Left ventricle myocardium inferior (tissue), 1 donor: ENCODE measurements around the gene AURKAIP1. TPM values are rescaled to one million over a fixed set of nuclear protein-coding genes. Genes with fewer than 3 reads are reported as not detected.
"Not testable (repeated sequence)": the region's sequence is repeated elsewhere in the genome, so short reads cannot be mapped to it uniquely, and the experiment has no call there.

Experiments used
- DNase-seq: peaks from one replicate; pipeline ENCODE4 v3.0.0-alpha.2; 2020
- H3K27ac ChIP-seq: fragments of 200-600 bp; replicated peaks from 2 replicates; pipeline ENCODE4 v1.8.0; 2021
- H3K27me3 ChIP-seq: fragments of 200-600 bp; 2 replicates; pipeline ENCODE4 v1.8.0; 2021; ENCODE audit warnings: low read depth
- H3K36me3 ChIP-seq: fragments of 200-600 bp; 2 replicates; pipeline ENCODE4 v1.8.0; 2021
- H3K4me1 ChIP-seq: fragments of 200-600 bp; 2 replicates; pipeline ENCODE4 v1.8.0; 2021
- H3K4me3 ChIP-seq: fragments of 200-600 bp; 2 replicates; pipeline ENCODE4 v1.8.0; 2021; ENCODE audit warnings: mild to moderate bottlenecking, moderate library complexity
- H3K9me3 ChIP-seq: fragments of 200-600 bp; replicated peaks from 2 replicates; pipeline ENCODE4 v1.8.0; 2021
- CTCF ChIP-seq: fragments of 200-600 bp; IDR thresholded peaks from 2 replicates; pipeline ENCODE4 v1.8.0; 2021; ENCODE audit warnings: antibody characterized with exemption, mild to moderate bottlenecking, borderline replicate concordance
- intact Hi-C: fragments of 100-400 bp; cut with micrococcal nuclease; formaldehyde crosslinking; loops from one replicate; pipeline ENCODE4 v1.11.0; 2022
- total RNA-seq: library from RNA; stranded (reverse); fragmentation: NEBNext Ultra II Directional; extraction: Animal tissue kit (Norgen Biotek cat#: 25700); gene quantifications from one replicate; pipeline ENCODE4 v1.2.1, GENCODE V29; 2021
- donor health status: DM: no; HTN: yes; CAD: no; lungs with severe emphysema.

The AURKAIP1 gene
- total RNA-seq, 1 donor from 2014 or later: 219 TPM

GRCh38 chr1:1407636-1408318 is 32.8 kb upstream of the AURKAIP1 start:
- intact Hi-C loops: no loop called here
- peaks cover 30% of the 10 kb centered on the region for H3K36me3 ChIP-seq
- DNase-seq: no peak
- H3K9me3 ChIP-seq: no peaks in the 10 kb centered on the region
- peak overlapping the region; percentile 90 for H3K4me3 ChIP-seq
- peak overlapping the region; percentile 90 for H3K27ac ChIP-seq
- TF ChIP-seq CTCF: no peak
- peaks cover 53% of the 10 kb centered on the region for H3K4me1 ChIP-seq
- H3K27me3 ChIP-seq: no peaks in the 10 kb centered on the region

- no peak for TF ChIP-seq CTCF
- H3K9me3 ChIP-seq: no peaks in the 10 kb centered on the region
- intact Hi-C loops: no loop called here
- H3K4me1 ChIP-seq: peaks cover 57% of the 10 kb centered on the region
- peak within 1 kb of the TSS; percentile 90 for H3K27ac ChIP-seq
- H3K27me3 ChIP-seq: no peaks in the 10 kb centered on the region
- peak; percentile 95 for DNase-seq
- peaks cover 38% of the 10 kb centered on the region for H3K36me3 ChIP-seq
- H3K4me3 ChIP-seq: peak within 1 kb of the TSS; percentile 90
These were observed 32.0 kb upstream of the AURKAIP1 start, which contains the start of gene MRPL20 for GRCh38 chr1:1406821-1407635. MRPL20 (minus strand) TSS chr1:1407293; CDS start chr1:1407217, 76 bp downstream.

GRCh38 chr1:1406101-1406820 is 31.3 kb upstream of the AURKAIP1 start:
- Histone ChIP-seq H3K36me3 (peaks cover 45% of the 10 kb centered on the region), H3K9me3 (no peaks in the 10 kb centered on the region), H3K27me3 (no peaks in the 10 kb centered on the region), H3K4me1 (peaks cover 60% of the 10 kb centered on the region), H3K4me3 (peak overlapping the region; percentile 90), H3K27ac (peak overlapping the region; percentile 90)
- intact Hi-C loops: no loop called here
- DNase-seq: no peak
- no peak for TF ChIP-seq CTCF

- Histone ChIP-seq H3K27ac (no peak overlapping the region), H3K27me3 (no peaks in the 10 kb centered on the region), H3K36me3 (peaks cover 52% of the 10 kb centered on the region), H3K9me3 (no peaks in the 10 kb centered on the region), H3K4me1 (peaks cover 71% of the 10 kb centered on the region), H3K4me3 (no peak overlapping the region)
- intact Hi-C loops: no loop called here
- no peak for TF ChIP-seq CTCF
- DNase-seq: no peak
These were observed 28.6 kb upstream of the AURKAIP1 start for GRCh38 chr1:1403653-1404052.

GRCh38 chr1:1402901-1403392 is 27.9 kb upstream of the AURKAIP1 start:
- intact Hi-C loops, H3K27me3 ChIP-seq, DNase-seq, H3K27ac ChIP-seq, H3K4me3 ChIP-seq, H3K9me3 ChIP-seq: not testable (repeated sequence)
- peaks cover 55% of the 10 kb centered on the region for H3K36me3 ChIP-seq
- peaks cover 71% of the 10 kb centered on the region for H3K4me1 ChIP-seq
